ENCODE results near the gene SLC36A1. TPM values are rescaled to one million over a fixed set of nuclear protein-coding genes. Genes with fewer than 3 reads are reported as not detected.

Gene SLC36A1
- total RNA-seq, 2 donors from 2014 or later: 20.2 to 30.6 TPM

DNA sequence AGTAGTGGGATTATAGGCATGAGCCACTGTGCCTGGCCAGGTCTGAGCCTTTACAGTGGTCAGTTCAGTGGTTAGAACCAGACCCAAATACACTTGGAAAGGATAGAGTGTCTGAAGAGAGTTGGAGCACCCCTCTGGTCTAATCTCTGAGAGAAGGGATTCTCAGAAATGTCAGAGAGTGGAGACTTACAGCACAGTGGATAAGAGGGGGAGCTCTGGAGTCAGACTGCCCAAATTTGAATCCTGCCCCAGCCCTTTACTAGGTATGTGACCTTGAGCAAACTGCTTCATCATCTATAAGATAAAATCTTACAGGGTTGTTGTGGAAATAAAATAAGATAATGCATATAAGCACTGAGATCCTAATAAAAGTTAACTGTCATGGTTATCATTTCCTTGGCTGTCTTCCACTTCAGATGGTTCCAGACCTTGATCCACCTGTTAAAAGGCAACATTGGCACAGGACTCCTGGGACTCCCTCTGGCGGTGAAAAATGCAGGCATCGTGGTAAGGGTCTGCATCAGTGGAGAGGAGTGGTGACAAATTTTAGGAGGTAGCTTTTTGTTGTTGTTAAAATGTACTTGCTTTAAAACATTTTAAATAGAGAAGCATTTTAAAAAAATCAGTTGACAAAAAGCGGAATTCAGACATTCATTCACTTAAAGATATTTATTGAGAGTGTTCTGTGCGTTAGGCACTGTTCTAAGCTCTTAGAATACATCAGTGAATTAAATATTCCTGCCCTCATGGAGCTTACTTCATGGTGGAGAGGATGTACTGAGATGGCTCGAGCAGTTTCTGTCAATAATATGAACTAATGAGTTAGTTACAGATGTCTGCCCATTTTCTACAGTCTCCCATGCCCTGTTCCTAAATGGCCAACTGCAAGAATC, 16.0 kb downstream of the SLC36A1 start:
- H3K27me3 ChIP-seq: no peaks in the 10 kb centered on the region
- TF ChIP-seq, protein P1, sequence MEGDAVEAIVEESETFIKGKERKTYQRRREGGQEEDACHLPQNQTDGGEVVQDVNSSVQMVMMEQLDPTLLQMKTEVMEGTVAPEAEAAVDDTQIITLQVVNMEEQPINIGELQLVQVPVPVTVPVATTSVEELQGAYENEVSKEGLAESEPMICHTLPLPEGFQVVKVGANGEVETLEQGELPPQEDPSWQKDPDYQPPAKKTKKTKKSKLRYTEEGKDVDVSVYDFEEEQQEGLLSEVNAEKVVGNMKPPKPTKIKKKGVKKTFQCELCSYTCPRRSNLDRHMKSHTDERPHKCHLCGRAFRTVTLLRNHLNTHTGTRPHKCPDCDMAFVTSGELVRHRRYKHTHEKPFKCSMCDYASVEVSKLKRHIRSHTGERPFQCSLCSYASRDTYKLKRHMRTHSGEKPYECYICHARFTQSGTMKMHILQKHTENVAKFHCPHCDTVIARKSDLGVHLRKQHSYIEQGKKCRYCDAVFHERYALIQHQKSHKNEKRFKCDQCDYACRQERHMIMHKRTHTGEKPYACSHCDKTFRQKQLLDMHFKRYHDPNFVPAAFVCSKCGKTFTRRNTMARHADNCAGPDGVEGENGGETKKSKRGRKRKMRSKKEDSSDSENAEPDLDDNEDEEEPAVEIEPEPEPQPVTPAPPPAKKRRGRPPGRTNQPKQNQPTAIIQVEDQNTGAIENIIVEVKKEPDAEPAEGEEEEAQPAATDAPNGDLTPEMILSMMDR (IDR thresholded peaks at IDR 0.05): peak; percentile 46
- no peaks in the 10 kb centered on the region for H3K4me1 ChIP-seq
- intact Hi-C loops (cut with DNase I): no loop called here
- no peak overlapping the region for H3K27ac ChIP-seq
- peak; percentile 44 for DNase-seq
- no peaks in the 10 kb centered on the region for H3K36me3 ChIP-seq
- no peak overlapping the region for H3K4me3 ChIP-seq
- H3K9me3 ChIP-seq: no peaks in the 10 kb centered on the region
- no peak overlapping the region for H3K9ac ChIP-seq (ENCODE audit: low read depth in 2 of 2, low read length in 2 of 2)

DNA sequence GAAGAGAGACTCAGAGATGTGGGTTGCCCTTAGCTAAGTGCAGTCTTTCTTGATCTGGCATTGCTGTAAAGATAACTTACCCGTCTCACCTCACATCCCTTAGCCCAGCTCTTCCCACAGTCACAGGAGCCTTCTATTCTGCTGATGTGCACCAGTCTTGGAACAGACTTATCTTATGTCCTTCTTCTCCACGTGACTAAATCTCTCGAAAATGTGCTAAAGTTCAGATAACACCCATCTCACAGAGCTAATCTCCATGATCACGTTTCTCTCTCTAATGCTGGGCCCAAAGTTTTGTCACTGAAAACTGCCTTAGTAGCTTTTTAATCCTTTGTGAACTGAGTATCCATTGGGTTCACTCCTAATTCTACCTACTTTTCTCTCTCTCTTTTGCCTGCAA, 16.7 kb downstream of the SLC36A1 start:
- H3K4me1 ChIP-seq: no peaks in the 10 kb centered on the region
- no peak for DNase-seq
- intact Hi-C loops (cut with DNase I): no loop called here
- no peaks in the 10 kb centered on the region for H3K27me3 ChIP-seq
- no peaks in the 10 kb centered on the region for H3K36me3 ChIP-seq
- H3K4me3 ChIP-seq: no peak overlapping the region
- TF ChIP-seq, protein P1 (IDR thresholded peaks at IDR 0.05): no peak
- H3K9ac ChIP-seq (ENCODE audit: low read depth in 2 of 2, low read length in 2 of 2): no peak overlapping the region
- H3K27ac ChIP-seq: no peak overlapping the region
- H3K9me3 ChIP-seq: no peaks in the 10 kb centered on the region

DNA sequence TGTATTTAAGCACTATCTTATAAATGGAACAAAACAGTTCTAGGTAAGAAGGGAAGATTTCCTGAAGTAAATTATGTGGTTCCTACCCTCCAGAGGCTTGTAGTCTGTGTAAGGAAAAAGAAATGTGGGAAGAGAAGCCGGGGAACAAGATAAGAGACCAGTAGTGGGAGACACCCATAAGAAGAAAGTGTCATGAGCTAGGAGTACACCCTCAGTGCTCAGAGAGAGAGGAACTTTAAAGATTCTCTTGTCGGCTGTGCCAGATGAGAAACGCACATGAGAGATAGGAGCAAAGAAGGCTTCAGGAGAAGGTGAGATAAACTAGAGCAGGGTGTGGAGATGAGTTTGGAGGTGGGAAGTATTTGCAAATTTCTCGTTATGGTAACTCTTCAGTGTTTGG, 18.1 kb downstream of the SLC36A1 start:
- H3K27me3 ChIP-seq: no peaks in the 10 kb centered on the region
- H3K9ac ChIP-seq (ENCODE audit: low read depth in 2 of 2, low read length in 2 of 2): no peak overlapping the region
- intact Hi-C loops (cut with DNase I): no loop called here
- H3K4me1 ChIP-seq: no peaks in the 10 kb centered on the region
- DNase-seq: no peak
- TF ChIP-seq, protein P1 (IDR thresholded peaks at IDR 0.05): no peak
- no peaks in the 10 kb centered on the region for H3K9me3 ChIP-seq
- no peak overlapping the region for H3K27ac ChIP-seq
- no peak overlapping the region for H3K4me3 ChIP-seq
- no peaks in the 10 kb centered on the region for H3K36me3 ChIP-seq

DNA sequence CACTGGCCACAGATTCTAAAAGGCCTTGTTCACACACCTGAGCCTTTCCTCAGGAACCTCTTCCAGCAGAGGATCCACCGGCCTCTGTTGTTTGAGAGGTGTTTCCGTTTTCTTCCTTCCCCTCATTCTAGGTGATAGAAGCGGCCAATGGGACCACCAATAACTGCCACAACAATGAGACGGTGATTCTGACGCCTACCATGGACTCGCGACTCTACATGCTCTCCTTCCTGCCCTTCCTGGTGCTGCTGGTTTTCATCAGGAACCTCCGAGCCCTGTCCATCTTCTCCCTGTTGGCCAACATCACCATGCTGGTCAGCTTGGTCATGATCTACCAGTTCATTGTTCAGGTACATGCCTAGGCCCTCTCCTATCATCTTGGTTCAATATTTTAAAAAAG, 20.2 kb downstream of the SLC36A1 start:
- TF ChIP-seq, protein P1 (IDR thresholded peaks at IDR 0.05): no peak
- Histone ChIP-seq H3K36me3 (no peaks in the 10 kb centered on the region), H3K9me3 (no peaks in the 10 kb centered on the region), H3K27ac (no peak overlapping the region), H3K9ac (ENCODE audit: low read depth in 2 of 2, low read length in 2 of 2) (no peak overlapping the region), H3K4me3 (no peak overlapping the region), H3K27me3 (no peaks in the 10 kb centered on the region), H3K4me1 (no peaks in the 10 kb centered on the region)
- no peak for DNase-seq
- intact Hi-C loops (cut with DNase I): no loop called here

DNA sequence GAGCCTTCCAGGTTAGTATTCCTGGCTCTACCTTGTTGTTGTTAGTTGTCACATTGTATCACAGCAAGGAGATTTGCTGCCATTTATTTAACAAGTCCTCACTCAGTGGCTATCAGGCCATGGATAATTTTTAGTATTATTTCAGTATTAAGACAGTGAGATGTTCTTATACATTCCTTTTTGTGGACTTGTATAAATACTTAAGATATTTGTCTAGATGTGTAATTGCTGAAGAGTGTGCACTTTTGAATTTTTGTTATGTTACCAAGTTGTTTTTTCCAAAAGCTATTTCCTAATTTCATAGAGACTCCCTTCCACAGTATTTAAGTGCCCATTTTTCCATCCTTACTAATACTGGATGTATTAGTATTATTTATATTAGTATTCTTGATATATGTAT, 22.0 kb downstream of the SLC36A1 start:
- Histone ChIP-seq H3K9ac (ENCODE audit: low read depth in 2 of 2, low read length in 2 of 2) (no peak overlapping the region), H3K4me3 (no peak overlapping the region), H3K9me3 (no peaks in the 10 kb centered on the region), H3K4me1 (no peaks in the 10 kb centered on the region), H3K27me3 (no peaks in the 10 kb centered on the region), H3K27ac (no peak overlapping the region), H3K36me3 (no peaks in the 10 kb centered on the region)
- TF ChIP-seq, protein P1 (IDR thresholded peaks at IDR 0.05): no peak
- intact Hi-C loops (cut with DNase I): no loop called here
- no peak for DNase-seq
